ENCODE measurements around the gene SPDYC. TPM values are rescaled to one million over a fixed set of nuclear protein-coding genes. Genes with fewer than 3 reads are reported as not detected.

Gene SPDYC
- total RNA-seq (2016; rRNA removed; fragmentation: Illumina TruSeq; extraction: Trizol) (0.15 TPM in 1 of 2 replicates, not detected in the other), polyA plus RNA-seq (2011; rRNA removed) (0.26 and 0.33 TPM in 2 replicates), polyA minus RNA-seq (2011; rRNA and poly(A)+ RNA removed; ENCODE audit: low replicate concordance) (not detected in 2 replicates), Bru-seq, nascent RNA (percentile 32 among the genes with signal in this experiment), BruChase-seq, experiment 1, labeled RNA remaining after a 6-hour chase (percentile 25 among the genes with signal in this experiment), BruChase-seq, experiment 2, labeled RNA remaining after a 2-hour chase (percentile 24 among the genes with signal in this experiment)
- not detected in 2 replicates for total RNA-seq (2016; cell fraction: cytosol; rRNA removed; fragmentation: Illumina TruSeq; extraction: Trizol; ENCODE audit: low read depth)
- 0.15 and 0.19 TPM in 2 replicates for total RNA-seq (2016; cell fraction: insoluble cytoplasmic fraction; rRNA removed; fragmentation: Illumina TruSeq; extraction: Trizol)
- total RNA-seq (2016; cell fraction: membrane; rRNA removed; fragmentation: Illumina TruSeq; extraction: Trizol), result not detected in 2 replicates
- total RNA-seq (2016; cell fraction: nucleus; rRNA removed; fragmentation: Illumina TruSeq; extraction: Trizol), result not detected in 2 replicates
- 0.18 and 0.28 TPM in 2 replicates for polyA plus RNA-seq (2011; cell fraction: cytosol; rRNA removed)
- polyA plus RNA-seq (2011; cell fraction: nucleus; rRNA removed), result 0.42 and 0.71 TPM in 2 replicates
- 0.39 and 0.44 TPM in 2 replicates for polyA plus RNA-seq (2012)
- polyA plus RNA-seq (2016; cell fraction: cytosol; fragmentation: Illumina TruSeq; extraction: Trizol; ENCODE audit: low read depth), result not detected in 2 replicates
- polyA plus RNA-seq (2016; cell fraction: insoluble cytoplasmic fraction; fragmentation: Illumina TruSeq; extraction: Trizol; ENCODE audit: low read depth), result not detected in 2 replicates
- not detected in 2 replicates for polyA plus RNA-seq (2016; cell fraction: membrane; fragmentation: Illumina TruSeq; extraction: Trizol; ENCODE audit: low read depth)
- 0.52 TPM in 1 of 2 replicates, not detected in the other for polyA plus RNA-seq (2016; cell fraction: nucleus; fragmentation: Illumina TruSeq; extraction: Trizol; ENCODE audit: insufficient read depth, low read depth)
- 0.59 TPM in 1 of 2 replicates, not detected in the other for polyA minus RNA-seq (2011; cell fraction: cytosol; rRNA and poly(A)+ RNA removed)
- not detected in 2 replicates for polyA minus RNA-seq (2011; cell fraction: nucleus; rRNA and poly(A)+ RNA removed)
- long read RNA-seq, experiment 1, result 0 reads
- long read RNA-seq, experiment 2, result 0 reads

GRCh38 chr11:65170058-65170534 is at the start of gene SPDYC:
SPDYC (plus strand) TSS chr11:65170233; CDS start chr11:65171358, 1,125 bp downstream.
- H3K36me3 ChIP-seq (replicated peaks in 1 of 2; ENCODE audit: control insufficient read depth in 1 of 2, insufficient read depth in 2 of 2, low read length in 2 of 2), result no peaks in the 10 kb centered on the region
- peak within 1 kb of the TSS in 2 of 3 experiments; percentile 15 to 30; a peak in 2 of 6 replicates for H3K4me3 ChIP-seq (replicated peaks in 1 of 3; ENCODE audit: insufficient read depth in 1 of 3, low read depth in 2 of 3, low read length in 3 of 3)
- peak within 1 kb of the TSS; percentile 21 for H3K4me2 ChIP-seq (ENCODE audit: low read depth, low read length)
- CTCF ChIA-PET (ENCODE audit: low intra/inter-chr PET ratio, low total read pairs), result no interaction called here
- no peak for FAIRE-seq
- DNase-seq (ENCODE audit: low spot score), result peak; percentile 25
- no peaks in the 10 kb centered on the region for H3K79me2 ChIP-seq (ENCODE audit: insufficient read depth, low read length)
- H3K4me1 ChIP-seq (ENCODE audit: insufficient read depth, low read length), result peaks cover 80% of the 10 kb centered on the region
- H3K27me3 ChIP-seq (ENCODE audit: control insufficient read depth in 1 of 2, insufficient read depth in 2 of 2, low read length in 2 of 2), result no peaks in the 10 kb centered on the region
- ATAC-seq, result peak; percentile 36
- in situ Hi-C loops (cut with HindIII; ENCODE audit: extremely low pct_ligation_motif_present, low pct_unique_long_range_greater_than_20kb) (no loop called here), intact Hi-C loops (cut with micrococcal nuclease; ENCODE audit: unreplicated experiment) (no loop called here)
- H3K9ac ChIP-seq (ENCODE audit: insufficient read depth, low read depth, low read length), result peak within 1 kb of the TSS; percentile 49; the same call in 1 of the 2 replicates
- H2AFZ ChIP-seq (ENCODE audit: low read length), result peak within 1 kb of the TSS; percentile 93
- no peaks in the 10 kb centered on the region for H4K20me1 ChIP-seq (ENCODE audit: insufficient read depth, low read length)
- POLR2A ChIA-PET, result interaction anchor here (0.7 to 6.5 kb wide), 9 partner anchors 10 to 112 kb away, joined by 3 to 74 read pairs (median 5); partner anchors contain the start of genes CAPN1, FAU, MRPL49 and NAALADL1
- no TSS peak for BruUV-seq (replicated peaks)
- H3K27ac ChIP-seq (ENCODE audit: extremely low read length, insufficient read depth, low read length), result peak within 1 kb of the TSS; percentile 55
- no peaks in the 10 kb centered on the region for H3K9me3 ChIP-seq (ENCODE audit: low read length)
- 59% methylated on average over 1 of the region's 21 CpGs for WGBS (ENCODE audit: low lambda C conversion rate)
- TF ChIP-seq SMARCE1 (IDR thresholded peaks at IDR 0.05; ENCODE audit: borderline replicate concordance) (no peak), FOXK2 (IDR thresholded peaks at IDR 0.05) (no peak), ARID3A (IDR thresholded peaks at IDR 0.05; ENCODE audit: low read depth, low read length) (no peak), TBL1XR1 (IDR thresholded peaks at IDR 0.05; ENCODE audit: borderline replicate concordance, low read length, partially characterized antibody) (no peak), PAWR (CRISPR knock-in tag; IDR thresholded peaks at IDR 0.05; ENCODE audit: borderline replicate concordance) (no peak), RAD21 (CRISPR knock-in tag; IDR thresholded peaks at IDR 0.05) (no peak), USF2 (IDR thresholded peaks at IDR 0.05; ENCODE audit: low read depth, low read length) (no peak), USF2 (CRISPR knock-in tag; IDR thresholded peaks at IDR 0.05; ENCODE audit: borderline replicate concordance) (no peak), UBTF (CRISPR knock-in tag; IDR thresholded peaks at IDR 0.05) (no peak), LBX2 (CRISPR knock-in tag; IDR thresholded peaks at IDR 0.05; ENCODE audit: borderline replicate concordance) (no peak), NBN (conservative IDR thresholded peaks at IDR 0.05) (no peak), FOXM1 (CRISPR knock-in tag; IDR thresholded peaks at IDR 0.05) (no peak), ZSCAN22 (CRISPR knock-in tag; IDR thresholded peaks at IDR 0.05) (no peak), ZNF891 (CRISPR knock-in tag; IDR thresholded peaks at IDR 0.05) (no peak)

Measured in HepG2 (cell line).